HG02885 (cell line): Measurements from ENCODE around the gene TMEM119.
"Not testable (repeated sequence)": the region's sequence is repeated elsewhere in the genome, so short reads cannot be mapped to it uniquely, and the experiment has no call there.

ENCODE experiments used
- ATAC-seq: cut with Tn5 transposase; IDR thresholded peaks from one replicate; pipeline ENCODE4 v1.9.1; 2021; ENCODE audit warnings: mild to moderate bottlenecking; ENCODE audit not compliant: unreplicated experiment, poor library complexity

The TMEM119 gene

GRCh38 chr12:108589028-108589839 lies 8.7 kb downstream of the TMEM119 start:
- no peak for ATAC-seq

- no peak for ATAC-seq
Observed at GRCh38 chr12:108587826-108588225, 10.1 kb downstream of the TMEM119 start.

- no peak for ATAC-seq
Observed at GRCh38 chr12:108586306-108586705, 11.6 kb downstream of the TMEM119 start.

GRCh38 chr12:108585864-108586263 lies 12.0 kb downstream of the TMEM119 start:
- ATAC-seq = no peak

GRCh38 chr12:108584456-108585065 lies 13.3 kb downstream of the TMEM119 start:
- no peak for ATAC-seq

- no peak for ATAC-seq
Observed at GRCh38 chr12:108583991-108584390, 13.9 kb downstream of the TMEM119 start.

GRCh38 chr12:108582978-108583770 lies 14.7 kb downstream of the TMEM119 start:
- ATAC-seq = no peak

- ATAC-seq = no peak
Observed at GRCh38 chr12:108582509-108582908, 15.4 kb downstream of the TMEM119 start.

GRCh38 chr12:108581311-108582227 lies 16.3 kb downstream of the TMEM119 start:
- no peak for ATAC-seq

- no peak for ATAC-seq
Observed at GRCh38 chr12:108580531-108580930, 17.4 kb downstream of the TMEM119 start.

- no peak for ATAC-seq
Observed at GRCh38 chr12:108578813-108579212, 19.1 kb downstream of the TMEM119 start.

- no peak for ATAC-seq
Observed at GRCh38 chr12:108578264-108578663, 19.6 kb downstream of the TMEM119 start.

GRCh38 chr12:108577458-108577857 lies 20.4 kb downstream of the TMEM119 start:
- ATAC-seq = no peak

- ATAC-seq = no peak
Observed at GRCh38 chr12:108576660-108577234, 21.1 kb downstream of the TMEM119 start.

GRCh38 chr12:108575199-108575912 lies 22.5 kb downstream of the TMEM119 start:
- no peak for ATAC-seq

GRCh38 chr12:108574276-108574675 lies 23.6 kb downstream of the TMEM119 start:
- ATAC-seq = not testable (repeated sequence)

GRCh38 chr12:108573317-108573716 lies 24.6 kb downstream of the TMEM119 start:
- ATAC-seq = peak; percentile 34

- ATAC-seq = no peak
Observed at GRCh38 chr12:108572166-108572790, 25.6 kb downstream of the TMEM119 start.
